Measurements from ENCODE around the gene ERBIN.

Gene ERBIN

DNA sequence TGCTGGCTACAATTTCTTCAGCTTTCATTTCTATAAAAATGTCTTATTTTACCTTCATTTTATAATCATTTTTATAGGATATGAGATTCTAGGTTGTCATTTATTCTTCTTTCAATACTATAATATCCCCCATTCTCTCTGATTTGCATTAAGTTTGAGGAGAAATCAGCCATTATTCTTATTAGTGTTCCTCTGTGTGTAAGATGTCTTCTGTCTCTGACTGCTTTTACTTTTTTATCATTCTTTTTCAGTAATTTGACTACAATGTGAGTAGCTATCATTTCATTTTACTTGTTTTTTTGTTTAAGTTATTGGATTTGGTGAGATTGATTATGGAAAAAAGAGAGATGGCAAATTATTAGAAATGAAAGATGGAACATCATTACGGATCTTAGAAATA, 204.1 kb downstream of the ERBIN start:
- no peak overlapping the region for H3K4me2 ChIP-seq
- H3K27me3 ChIP-seq, result no peaks in the 10 kb centered on the region
- H3K9me3 ChIP-seq (replicated peaks in 1 of 11), result peaks cover 0 to 23% (median 7%) of the 10 kb centered on the region in 11 experiments; a peak in 7 of 22 replicates
- TF ChIP-seq Cebpa-rat (IDR thresholded peaks at IDR 0.05), result no peak
- H3K4me1 ChIP-seq, result no peaks in the 10 kb centered on the region
- H3K36me3 ChIP-seq, result no peaks in the 10 kb centered on the region
- no peak overlapping the region for H3K9ac ChIP-seq
- no peak overlapping the region for H3K4me3 ChIP-seq
- no peak overlapping the region for H3K27ac ChIP-seq
- H4K20me1 ChIP-seq, result no peaks in the 10 kb centered on the region
